Muscle of back (tissue), 13 donors: ENCODE results near the gene RELL2. TPM values are rescaled to one million over a fixed set of nuclear protein-coding genes. Genes with fewer than 3 reads are reported as not detected.
"Not testable (repeated sequence)": the region's sequence is repeated elsewhere in the genome, so short reads cannot be mapped to it uniquely, and the experiment has no call there.

ENCODE experiments used
- DNase-seq, 3 donors: peaks; one replicate each; pipeline versions ENCODE4 v3.0.0 to v3.0.0-alpha.2; 2013
- long read RNA-seq, 9 donors: transcript quantifications; one replicate each; lab custom pipeline, GENCODE V29; 2026
- polyA plus RNA-seq, 10 donors: library from polyadenylated mRNA; unstranded; fragments of 120-200 nt; gene quantifications; one replicate each; pipeline ENCODE4 v1.2.1, GENCODE V29; 2013; ENCODE audit not compliant: insufficient read length in 10 of 10

Gene RELL2, protein sequence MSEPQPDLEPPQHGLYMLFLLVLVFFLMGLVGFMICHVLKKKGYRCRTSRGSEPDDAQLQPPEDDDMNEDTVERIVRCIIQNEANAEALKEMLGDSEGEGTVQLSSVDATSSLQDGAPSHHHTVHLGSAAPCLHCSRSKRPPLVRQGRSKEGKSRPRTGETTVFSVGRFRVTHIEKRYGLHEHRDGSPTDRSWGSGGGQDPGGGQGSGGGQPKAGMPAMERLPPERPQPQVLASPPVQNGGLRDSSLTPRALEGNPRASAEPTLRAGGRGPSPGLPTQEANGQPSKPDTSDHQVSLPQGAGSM
- under 1 TPM; 0.19 to 0.90 (median 0.23) TPM for polyA plus RNA-seq
- long read RNA-seq, donor 1 = 0 reads
- long read RNA-seq, donor 2 = 0 reads
- long read RNA-seq, donor 3 = 0 reads
- long read RNA-seq, donor 4 = 0 reads
- long read RNA-seq, donor 5 = 0 reads
- long read RNA-seq, donor 6 = 0 reads
- long read RNA-seq, donor 7 = 0 reads
- long read RNA-seq, donor 8 = 0 reads
- long read RNA-seq, donor 9 = 0 reads

- peak; percentile 88 to 96 (median 93) for DNase-seq
Observed at GRCh38 chr5:141636413-141637122, at the start of gene RELL2, which contains the start of gene HDAC3. Gene RELL2 (plus strand): TSS chr5:141636997. CDS start chr5:141638226, 1,229 bp downstream. Gene HDAC3 (minus strand): TSS chr5:141636849. CDS start chr5:141636790, 59 bp downstream.

GRCh38 chr5:141590127-141590526, 46.7 kb upstream of the RELL2 start:
- no peak for DNase-seq

- no peak for DNase-seq
Observed at GRCh38 chr5:141596867-141597266, 39.9 kb upstream of the RELL2 start.

DNA sequence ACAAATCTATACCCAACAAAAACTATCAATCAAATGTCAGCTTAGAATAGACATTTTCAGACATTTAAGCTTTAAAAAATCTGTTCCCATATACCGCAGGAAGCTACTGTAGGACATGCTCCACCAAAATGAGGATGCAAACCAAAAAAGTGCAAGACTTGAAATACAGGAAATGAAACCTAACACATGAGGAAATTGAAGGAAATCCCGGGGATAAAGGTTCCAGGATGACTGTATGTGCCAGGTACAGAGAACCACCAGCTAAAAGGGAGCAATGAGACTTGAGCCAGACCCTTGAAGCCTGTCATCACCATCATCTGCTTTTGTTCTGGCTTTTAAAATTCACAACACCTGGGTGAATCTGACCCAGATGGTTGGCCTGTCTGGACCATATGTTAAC, 39.4 kb upstream of the RELL2 start:
- DNase-seq = no peak

GRCh38 chr5:141597814-141598213, 39.0 kb upstream of the RELL2 start:
- no peak for DNase-seq

- DNase-seq = peak in 1 of 3 donors; percentile 11
Observed at GRCh38 chr5:141598391-141599345, 38.1 kb upstream of the RELL2 start.

DNA sequence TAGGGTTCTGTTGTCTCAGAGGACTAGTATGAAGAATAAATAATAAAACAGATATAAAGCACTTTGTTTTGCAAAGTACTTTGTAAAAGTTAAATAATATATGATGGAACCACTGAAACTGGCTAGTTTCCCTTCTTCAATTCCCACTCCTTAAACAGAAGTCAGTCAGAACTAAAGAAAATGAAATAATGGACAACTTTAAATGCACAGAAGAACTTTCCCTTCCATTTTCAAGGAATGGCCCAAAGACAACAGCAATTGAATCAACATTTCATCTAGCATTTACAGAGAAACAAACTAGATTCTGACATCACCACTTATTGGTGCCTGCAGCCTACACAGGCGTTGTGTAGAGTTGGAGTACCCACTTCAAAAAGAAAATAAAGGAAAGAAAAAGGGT, 34.2 kb upstream of the RELL2 start:
- DNase-seq = no peak

GRCh38 chr5:141603923-141604717, 32.7 kb upstream of the RELL2 start:
- peak; percentile 52 to 84 (median 73) for DNase-seq

GRCh38 chr5:141605523-141606277, 31.1 kb upstream of the RELL2 start:
- peak in 2 of 3 donors; percentile 50 to 63 for DNase-seq

DNA sequence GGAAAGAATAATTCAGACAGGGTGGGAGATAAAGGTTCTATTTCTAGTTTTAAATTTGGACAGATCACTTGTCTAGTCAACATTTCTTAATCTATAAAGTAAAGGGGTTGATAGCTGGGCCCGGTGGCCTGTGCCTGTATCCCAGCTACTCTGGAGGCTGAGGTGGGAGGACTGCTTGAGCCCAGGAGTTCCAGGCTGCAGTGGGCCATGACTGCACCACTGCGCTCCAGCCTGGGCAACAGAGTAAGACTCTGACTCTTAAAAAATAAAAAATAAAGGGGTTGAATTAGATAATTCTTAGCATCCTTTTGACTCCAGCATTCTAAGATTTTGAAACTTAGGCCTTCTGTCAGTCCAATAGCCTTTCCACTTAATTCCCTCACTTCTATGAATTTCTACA, 28.8 kb upstream of the RELL2 start:
- no peak for DNase-seq

DNA sequence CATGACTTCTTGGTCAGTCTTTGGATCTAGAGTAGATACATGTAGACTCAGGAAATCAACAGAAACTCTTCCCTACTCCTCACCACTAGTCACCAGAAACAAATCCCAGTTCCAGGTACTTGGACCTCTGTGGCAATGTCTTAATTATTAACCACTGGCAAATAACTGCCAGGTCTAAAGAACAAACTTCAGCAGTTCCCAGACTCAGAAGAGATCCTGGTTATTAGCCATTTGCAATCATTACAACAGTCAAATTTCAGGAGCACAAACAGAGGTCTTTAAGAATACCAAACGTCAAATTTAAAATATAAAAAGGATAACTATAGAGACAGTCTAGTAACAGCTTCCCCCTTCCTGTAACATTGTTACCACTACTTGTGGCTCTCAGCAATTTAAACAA, 28.2 kb upstream of the RELL2 start:
- DNase-seq = no peak

- no peak for DNase-seq
Observed at GRCh38 chr5:141609044-141609443, 27.8 kb upstream of the RELL2 start.

GRCh38 chr5:141609921-141610320, 26.9 kb upstream of the RELL2 start:
- DNase-seq = not testable (repeated sequence)

GRCh38 chr5:141611289-141611688, 25.5 kb upstream of the RELL2 start:
- DNase-seq = no peak

DNA sequence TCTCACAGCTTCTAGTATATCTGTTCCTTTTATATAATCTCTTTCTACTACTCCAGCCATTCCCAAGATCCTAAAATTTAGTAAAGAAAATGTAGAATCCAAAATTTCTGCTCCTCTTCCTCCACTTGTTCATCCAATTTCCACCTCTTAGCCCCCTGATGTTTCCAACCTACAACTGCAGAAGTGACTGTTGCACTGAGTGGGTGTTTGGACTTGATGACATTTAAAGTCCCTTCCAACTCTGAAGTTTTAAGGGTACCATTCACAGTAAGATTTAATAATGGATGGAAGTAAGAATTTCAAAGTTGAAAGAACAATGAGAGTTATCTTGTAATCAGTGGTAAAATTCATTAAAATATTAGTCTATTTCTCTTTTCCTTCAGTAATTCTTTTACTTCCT, 23.5 kb upstream of the RELL2 start:
- no peak for DNase-seq

DNA sequence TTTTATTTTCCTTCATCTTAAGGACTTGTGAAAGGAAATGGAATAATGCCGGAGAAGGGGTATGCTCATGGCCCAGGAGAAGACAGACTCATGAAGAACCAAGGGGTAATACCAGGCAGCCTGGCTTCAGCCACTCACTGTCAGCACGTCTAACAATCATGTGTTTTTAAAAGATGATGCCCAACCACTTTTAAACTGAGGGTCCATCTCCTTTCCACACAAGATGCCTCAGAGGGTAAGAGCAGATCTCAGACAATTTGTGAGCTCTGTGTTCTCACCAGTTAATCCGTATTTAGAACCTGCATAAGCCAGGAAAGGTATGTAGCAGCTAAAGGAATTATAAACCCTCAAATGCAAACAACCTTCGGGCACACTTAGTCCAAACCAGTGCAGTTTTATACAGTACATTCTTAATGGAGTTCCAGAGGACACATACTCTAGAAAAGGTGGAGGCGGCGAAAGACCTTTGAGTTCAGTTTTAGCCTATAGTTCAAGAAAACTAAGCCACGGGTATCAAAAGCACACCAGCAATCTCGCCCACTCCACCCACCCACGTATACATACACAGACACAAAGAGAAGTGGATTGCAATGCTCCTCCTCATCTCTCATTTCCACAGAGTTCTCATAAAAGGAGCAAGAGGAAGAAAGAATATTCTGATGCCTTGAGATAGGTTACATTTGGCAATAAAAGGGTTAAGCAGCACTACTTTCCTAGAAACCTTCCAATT, 20.6 kb upstream of the RELL2 start:
- DNase-seq = no peak

GRCh38 chr5:141617128-141617527, 19.7 kb upstream of the RELL2 start:
- DNase-seq = no peak

DNA sequence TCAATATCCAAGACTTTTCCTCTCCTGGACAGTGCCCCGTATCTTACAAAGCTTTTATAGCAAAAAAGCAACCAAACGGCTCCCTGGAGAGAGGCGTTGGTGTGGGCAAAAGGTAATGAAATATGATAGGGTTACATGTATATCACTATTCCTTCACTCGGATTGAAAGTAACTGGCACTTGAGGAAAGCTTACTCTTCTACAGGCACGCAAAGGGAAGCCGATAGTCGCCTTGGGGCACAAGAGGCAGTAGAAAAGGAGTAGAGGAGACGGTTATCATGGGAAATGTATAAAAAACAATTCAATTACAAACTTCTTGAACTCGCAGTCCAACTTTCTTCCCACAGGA, 19.1 kb upstream of the RELL2 start:
- peak in 1 of 3 donors; percentile 32 for DNase-seq
